BJ (cell line): ENCODE results near the gene PRKACG. TPM values are rescaled to one million over a fixed set of nuclear protein-coding genes. Genes with fewer than 3 reads are reported as not detected.

Source experiments
- CTCF ChIA-PET: fragments of 350-600 bp; formaldehyde crosslinking; extraction: SDS; loops from one replicate; lab custom pipeline; 2021; ENCODE audit warnings: antibody characterized with exemption, inconsistent platforms; lab: Yijun Ruan, JAX
- POLR2A ChIA-PET: fragments of 300-600 bp; sonication (Branson Sonifier 250); formaldehyde crosslinking; extraction: SDS; loops from one replicate; lab custom pipeline; 2021; ENCODE audit warnings: antibody characterized with exemption; lab: Charles Lee
- DNase-seq: peaks from one replicate; pipeline ENCODE4 v3.0.0-alpha.2; 2011; ENCODE audit warnings: low read depth
- H3K27me3 ChIP-seq: 2 replicates; pipeline ENCODE4 v1.6.0; 2011; ENCODE audit warnings: low read length; ENCODE audit not compliant: control insufficient read depth, insufficient read depth
- H3K36me3 ChIP-seq: 2 replicates; pipeline ENCODE4 v1.5.1; 2011; ENCODE audit warnings: low read length; ENCODE audit not compliant: control insufficient read depth, insufficient read depth
- H3K4me3 ChIP-seq: 2 replicates; pipeline ENCODE4 v1.5.1; 2011; ENCODE audit warnings: low read depth, mild to moderate bottlenecking, control low read depth, low read length
- polyA plus RNA-seq: library from polyadenylated mRNA; depleted of rRNA; stranded (reverse); fragments of >200 nt; gene quantifications from 2 replicates; pipeline ENCODE4 v1.2.3, GENCODE V29; 2011; rRNA removed
- TF ChIP-seq, protein P1 (sequence below): IDR thresholded peaks from 2 replicates; pipeline ENCODE4 v1.5.1; 2011; ENCODE audit warnings: low read depth, mild to moderate bottlenecking, control low read depth, inconsistent platforms, low read length, moderate library complexity; ENCODE audit not compliant: insufficient read depth

PRKACG gene
- polyA plus RNA-seq, 1 experiment, result not detected

- H3K36me3 ChIP-seq, result no peaks in the 10 kb centered on the region
- H3K4me3 ChIP-seq, result no peak overlapping the region
- CTCF ChIA-PET, result interaction anchor here (1.6 kb wide), 1 partner anchor 10 kb away, joined by 5 read pairs; no protein-coding TSS in a partner anchor
- no peak for DNase-seq
- TF ChIP-seq, protein P1, sequence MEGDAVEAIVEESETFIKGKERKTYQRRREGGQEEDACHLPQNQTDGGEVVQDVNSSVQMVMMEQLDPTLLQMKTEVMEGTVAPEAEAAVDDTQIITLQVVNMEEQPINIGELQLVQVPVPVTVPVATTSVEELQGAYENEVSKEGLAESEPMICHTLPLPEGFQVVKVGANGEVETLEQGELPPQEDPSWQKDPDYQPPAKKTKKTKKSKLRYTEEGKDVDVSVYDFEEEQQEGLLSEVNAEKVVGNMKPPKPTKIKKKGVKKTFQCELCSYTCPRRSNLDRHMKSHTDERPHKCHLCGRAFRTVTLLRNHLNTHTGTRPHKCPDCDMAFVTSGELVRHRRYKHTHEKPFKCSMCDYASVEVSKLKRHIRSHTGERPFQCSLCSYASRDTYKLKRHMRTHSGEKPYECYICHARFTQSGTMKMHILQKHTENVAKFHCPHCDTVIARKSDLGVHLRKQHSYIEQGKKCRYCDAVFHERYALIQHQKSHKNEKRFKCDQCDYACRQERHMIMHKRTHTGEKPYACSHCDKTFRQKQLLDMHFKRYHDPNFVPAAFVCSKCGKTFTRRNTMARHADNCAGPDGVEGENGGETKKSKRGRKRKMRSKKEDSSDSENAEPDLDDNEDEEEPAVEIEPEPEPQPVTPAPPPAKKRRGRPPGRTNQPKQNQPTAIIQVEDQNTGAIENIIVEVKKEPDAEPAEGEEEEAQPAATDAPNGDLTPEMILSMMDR, result no peak
- no peaks in the 10 kb centered on the region for H3K27me3 ChIP-seq
- POLR2A ChIA-PET, result no interaction called here
These were observed 47.4 kb downstream of the PRKACG start for GRCh38 chr9:68966496-68966944.

- POLR2A ChIA-PET, result no interaction called here
- no peak for DNase-seq
- Histone ChIP-seq H3K36me3 (no peaks in the 10 kb centered on the region), H3K4me3 (no peak overlapping the region), H3K27me3 (no peaks in the 10 kb centered on the region)
- CTCF ChIA-PET, result interaction anchor here (1.2 kb wide), 1 partner anchor 19 kb away, joined by 3 read pairs; no protein-coding TSS in a partner anchor
- TF ChIP-seq, protein P1, result no peak
These were observed 49.1 kb downstream of the PRKACG start for GRCh38 chr9:68964765-68965164.

- no peak overlapping the region for H3K4me3 ChIP-seq
- DNase-seq, result no peak
- no peaks in the 10 kb centered on the region for H3K27me3 ChIP-seq
- no peaks in the 10 kb centered on the region for H3K36me3 ChIP-seq
- CTCF ChIA-PET, result interaction anchor here (1.2 kb wide), 1 partner anchor 18 kb away, joined by 3 read pairs; no protein-coding TSS in a partner anchor
- TF ChIP-seq, protein P1, result no peak
- POLR2A ChIA-PET, result no interaction called here
These were observed 49.8 kb downstream of the PRKACG start for GRCh38 chr9:68964102-68964541.

DNA sequence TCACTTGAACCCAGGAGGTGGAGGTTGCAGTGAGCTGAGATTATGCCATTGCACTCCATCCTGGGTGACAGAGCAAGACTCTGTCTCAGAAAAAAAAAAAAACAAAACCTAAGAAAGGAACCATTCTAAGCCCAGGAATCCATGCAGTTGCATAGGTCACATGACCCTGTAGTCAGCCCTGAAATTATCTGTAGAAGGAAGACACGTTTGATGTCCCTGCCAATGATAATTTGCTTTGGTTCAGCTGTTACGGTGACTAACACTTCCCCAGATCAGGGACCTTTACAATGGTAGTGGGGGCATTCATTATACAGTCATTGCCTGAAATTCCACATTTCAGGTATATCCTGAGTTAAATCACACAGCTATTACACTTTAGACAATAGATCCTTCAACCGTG, 50.5 kb downstream of the PRKACG start:
- no peak for DNase-seq
- TF ChIP-seq, protein P1, result no peak
- H3K4me3 ChIP-seq, result no peak overlapping the region
- ChIA-PET CTCF (no interaction called here), POLR2A (no interaction called here)
- no peaks in the 10 kb centered on the region for H3K27me3 ChIP-seq
- no peaks in the 10 kb centered on the region for H3K36me3 ChIP-seq

Other genes starting within 250 kb of the PRKACG start
- gene FXN, start 21.6 kb upstream of the PRKACG start, polyA plus RNA-seq, result 9.2 and 14.8 TPM in 2 replicates
- 5.5 and 5.6 TPM in 2 replicates for gene TJP2, start 160.2 kb upstream of the PRKACG start, polyA plus RNA-seq